HCT116 (cell line): Measurements from ENCODE around the gene RGS6. TPM values are rescaled to one million over a fixed set of nuclear protein-coding genes. Genes with fewer than 3 reads are reported as not detected.

Source experiments
- ATAC-seq: fragments of 200-7000 bp; cut with Tn5 transposase; 2 replicates; pipeline ENCODE4 v1.9.1; 2020; ENCODE audit warnings: mild to moderate bottlenecking, moderate library complexity
- BruUV-seq: library from RNA; stranded (reverse); fragments of 400-500 nt; replicated peaks from 2 replicates; lab custom pipeline; 2021; lab: Mats Ljungman, UMichigan
- CTCF ChIA-PET: fragments of 300-600 bp; sonication (Branson Sonifier 250); formaldehyde crosslinking; loops from one replicate; lab custom pipeline; 2021; ENCODE audit warnings: antibody characterized with exemption; lab: Charles Lee
- POLR2A ChIA-PET: fragments of 300-600, 350-600 bp; sonication (Branson Sonifier 250); formaldehyde crosslinking; loops from one replicate; lab custom pipeline; 2021; ENCODE audit warnings: antibody characterized with exemption; lab: Charles Lee
- RAD21 ChIA-PET, 2 experiments: fragments of 300-600 bp; sonication (Branson Sonifier 250); formaldehyde crosslinking; loops; one replicate each; lab custom pipeline; 2023; ENCODE audit warnings: low total read pairs in 2 of 2; ENCODE audit not compliant: uncharacterized antibody in 2 of 2, unreplicated experiment in 2 of 2, low non-redundant PET in 1 of 2; lab: Charles Lee
- DNase-seq: peaks from one replicate; pipeline ENCODE4 v3.0.0-alpha.2; 2010; ENCODE audit warnings: low read depth, low spot score
- H2AFZ ChIP-seq: fragments of 200-600 bp; shearing (Covaris generic), sonication (generic); 2 replicates; pipeline ENCODE4 v1.6.1; 2017; ENCODE audit warnings: low read depth, mixed run types, mixed read lengths, antibody characterized with exemption, low read length; ENCODE audit not compliant: poor library complexity, severe bottlenecking
- H3K27ac ChIP-seq: 2 replicates; pipeline ENCODE4 v1.5.1; 2012; ENCODE audit warnings: low read depth, low read length
- H3K27me3 ChIP-seq: fragments of 200-600 bp; sonication (generic); 2 replicates; pipeline ENCODE4 v1.6.1; 2016; ENCODE audit warnings: mixed run types, low read length, mixed read lengths; ENCODE audit not compliant: insufficient read depth
- H3K36me3 ChIP-seq, 2 experiments: fragments of 200-500 bp in 1 of 2; fragments of 200-600 bp in 1 of 2; sonication (Bioruptor generic) in 1 of 2; sonication (generic) in 1 of 2; 2 replicates each; pipeline versions ENCODE4 v1.5.1 to v1.6.1; 2014 to 2016; ENCODE audit warnings: low read length in 2 of 2, inconsistent platforms in 1 of 2, mixed read lengths in 1 of 2, mixed run types in 1 of 2; ENCODE audit not compliant: insufficient read depth in 2 of 2, control insufficient read depth in 1 of 2
- H3K4me1 ChIP-seq, 2 experiments: fragments of 200-600 bp in 1 of 2; sonication (generic) in 1 of 2; 2 replicates each; pipeline versions ENCODE4 v1.5.1 to v1.6.1; 2012 to 2017; ENCODE audit warnings: low read length in 2 of 2, inconsistent platforms in 1 of 2, mild to moderate bottlenecking in 1 of 2, mixed read lengths in 1 of 2, mixed run types in 1 of 2, moderate library complexity in 1 of 2; ENCODE audit not compliant: insufficient read depth in 2 of 2, control insufficient read depth in 1 of 2
- H3K4me2 ChIP-seq: fragments of 200-600 bp; sonication (generic); 2 replicates; pipeline ENCODE4 v1.6.1; 2017; ENCODE audit warnings: mixed run types, low read length, mixed read lengths
- H3K4me3 ChIP-seq, 2 experiments: fragments of 200-600 bp in 1 of 2; sonication (generic) in 1 of 2; replicated peaks in 1 of 2; 2 replicates each; pipeline ENCODE4 v1.5.1; 2011 to 2016; ENCODE audit warnings: low read length in 2 of 2, control low read depth in 1 of 2, low read depth in 1 of 2, mild to moderate bottlenecking in 1 of 2, mixed read lengths in 1 of 2, mixed run types in 1 of 2
- H3K79me2 ChIP-seq: fragments of 200-600 bp; sonication (generic); 2 replicates; pipeline ENCODE4 v1.6.1; 2017; ENCODE audit warnings: mild to moderate bottlenecking, mixed run types, low read length, moderate library complexity, mixed read lengths; ENCODE audit not compliant: insufficient read depth
- H3K9ac ChIP-seq: fragments of 200-600 bp; sonication (generic); 2 replicates; pipeline ENCODE4 v1.6.1; 2016; ENCODE audit warnings: low read length, mixed read lengths
- H3K9me2 ChIP-seq: fragments of 200-600 bp; sonication (generic), shearing (Covaris generic); 2 replicates; pipeline ENCODE4 v1.6.1; 2017; ENCODE audit warnings: mixed run types, mild to moderate bottlenecking, moderate library complexity; ENCODE audit not compliant: insufficient read depth
- H3K9me3 ChIP-seq, 2 experiments: fragments of 200-500 bp in 1 of 2; fragments of 200-600 bp in 1 of 2; sonication (Bioruptor generic) in 1 of 2; sonication (generic) in 1 of 2; 2 replicates each; pipeline ENCODE4 v1.6.1; 2014 to 2017; ENCODE audit warnings: low read length in 2 of 2, mixed read lengths in 2 of 2, inconsistent platforms in 1 of 2, low read depth in 1 of 2, mild to moderate bottlenecking in 1 of 2, mixed run types in 1 of 2, moderate library complexity in 1 of 2; ENCODE audit not compliant: control insufficient read depth in 1 of 2, insufficient read depth in 1 of 2
- H4K20me1 ChIP-seq: fragments of 200-600 bp; sonication (generic), shearing (Covaris generic); 2 replicates; pipeline ENCODE4 v1.6.1; 2017; ENCODE audit warnings: mixed run types, mild to moderate bottlenecking, moderate library complexity; ENCODE audit not compliant: insufficient read depth
- CBX3 ChIP-seq: IDR thresholded peaks from 2 replicates; pipeline ENCODE4 v1.6.1; 2012; ENCODE audit warnings: low read depth
- CEBPB ChIP-seq: IDR thresholded peaks from 2 replicates; pipeline ENCODE4 v1.6.1; 2012; ENCODE audit warnings: low read depth
- CTCF ChIP-seq, 3 experiments: fragments of 200-600 bp in 1 of 3; sonication (generic) in 1 of 3; IDR thresholded peaks in 2 of 3; conservative IDR thresholded peaks in 1 of 3; 2 replicates each; pipeline ENCODE4 v1.5.1; 2012 to 2017; ENCODE audit warnings: low read depth in 2 of 3, low read length in 2 of 3, antibody characterized with exemption in 1 of 3, borderline replicate concordance in 1 of 3, control low read depth in 1 of 3, mild to moderate bottlenecking in 1 of 3, mixed read lengths in 1 of 3, mixed run types in 1 of 3, moderate library complexity in 1 of 3; ENCODE audit not compliant: insufficient read depth in 1 of 3
- EGR1 ChIP-seq: IDR thresholded peaks from 2 replicates; pipeline ENCODE4 v1.6.1; 2012; ENCODE audit warnings: low read depth
- ELF1 ChIP-seq: IDR thresholded peaks from 2 replicates; pipeline ENCODE4 v1.6.1; 2012; ENCODE audit warnings: low read depth, borderline replicate concordance
- EZH2 ChIP-seq: fragments of 200-600 bp; sonication (generic); IDR thresholded peaks from 2 replicates; pipeline ENCODE4 v1.6.1; 2017; ENCODE audit warnings: antibody characterized with exemption, mixed run types
- FOSL1 ChIP-seq: IDR thresholded peaks from 2 replicates; pipeline ENCODE4 v1.6.1; 2012; ENCODE audit warnings: low read depth
- MAX ChIP-seq: IDR thresholded peaks from 2 replicates; pipeline ENCODE4 v1.6.1; 2012
- POLR2AphosphoS5 ChIP-seq: IDR thresholded peaks from 2 replicates; pipeline ENCODE4 v1.6.1; 2011; ENCODE audit warnings: mild to moderate bottlenecking, low read depth, low read length, moderate library complexity
- RAD21 ChIP-seq: IDR thresholded peaks from 2 replicates; pipeline ENCODE4 v1.6.1; 2012; ENCODE audit warnings: low read depth, mild to moderate bottlenecking
- SIN3A ChIP-seq: IDR thresholded peaks from 2 replicates; pipeline ENCODE4 v1.6.1; 2012; ENCODE audit warnings: low read depth
- SP1 ChIP-seq: IDR thresholded peaks from 2 replicates; pipeline ENCODE4 v1.6.1; 2012; ENCODE audit warnings: low read depth
- SRF ChIP-seq: IDR thresholded peaks from 2 replicates; pipeline ENCODE4 v1.6.1; 2012; ENCODE audit warnings: low read depth
- TCF7L2 ChIP-seq: IDR thresholded peaks from 2 replicates; pipeline ENCODE4 v1.7.0; 2011; ENCODE audit warnings: borderline replicate concordance, inconsistent platforms; ENCODE audit not compliant: insufficient read depth, insufficient read length; ENCODE audit errors: extremely low read depth
- YY1 ChIP-seq: IDR thresholded peaks from 2 replicates; pipeline ENCODE4 v1.6.1; 2011; ENCODE audit warnings: low read length, low read depth, moderate library complexity, mild to moderate bottlenecking; ENCODE audit not compliant: insufficient replicate concordance; ENCODE audit errors: extremely low read depth
- ZFX ChIP-seq: fragments of 450-650 bp; IDR thresholded peaks from 2 replicates; pipeline ENCODE4 v1.6.1; 2017
- ZNF274 ChIP-seq: fragments of 200-500 bp; sonication (Bioruptor generic); IDR thresholded peaks from 2 replicates; pipeline ENCODE4 v1.6.1; 2014; ENCODE audit warnings: mild to moderate bottlenecking, low read depth, low read length, inconsistent platforms
- intact Hi-C: fragments of 100-400 bp; cut with micrococcal nuclease; formaldehyde crosslinking; loops from 2 replicates; pipeline ENCODE4 v1.10.0; 2022
- total RNA-seq: library from RNA; stranded (reverse); gene quantifications from one replicate; pipeline ENCODE4 v1.2.1, GENCODE V29; 2021; ENCODE audit not compliant: unreplicated experiment
- TF ChIP-seq, protein P1 (sequence below): IDR thresholded peaks from 2 replicates; pipeline ENCODE4 v1.6.1; 2011; ENCODE audit warnings: mild to moderate bottlenecking, low read length, moderate library complexity; ENCODE audit not compliant: insufficient replicate concordance; ENCODE audit errors: extremely low read depth
- TF ChIP-seq, protein P2 (sequence below): IDR thresholded peaks from 2 replicates; pipeline ENCODE4 v1.6.1; 2012; ENCODE audit warnings: low read depth

RGS6 gene
- total RNA-seq, 1 experiment from 2014 or later, result 4.7 TPM

- CTCF ChIA-PET, result no interaction called here
- DNase-seq (no peak), ATAC-seq (no peak)
- H3K36me3 ChIP-seq, result no peaks in the 10 kb centered on the region
- no TSS peak for BruUV-seq
- H3K4me2 ChIP-seq, result peak overlapping the region; percentile 17; the same call in 1 of the 2 replicates
- POLR2A ChIA-PET, result no interaction called here
- H3K9me3 ChIP-seq, result no peaks in the 10 kb centered on the region
- intact Hi-C loops, result no loop called here
- no peaks in the 10 kb centered on the region for H3K9me2 ChIP-seq
- H3K4me1 ChIP-seq, result peaks cover 0 to 9% of the 10 kb centered on the region in 2 experiments; a peak in 1 of 4 replicates
- no peaks in the 10 kb centered on the region for H3K27me3 ChIP-seq
- H4K20me1 ChIP-seq, result no peaks in the 10 kb centered on the region
- no peak overlapping the region for H3K9ac ChIP-seq
- H3K27ac ChIP-seq, result no peak overlapping the region
- no peak overlapping the region for H3K4me3 ChIP-seq
- H3K79me2 ChIP-seq, result no peaks in the 10 kb centered on the region
- TF ChIP-seq RAD21, result no peak
- TF ChIP-seq, protein P1, sequence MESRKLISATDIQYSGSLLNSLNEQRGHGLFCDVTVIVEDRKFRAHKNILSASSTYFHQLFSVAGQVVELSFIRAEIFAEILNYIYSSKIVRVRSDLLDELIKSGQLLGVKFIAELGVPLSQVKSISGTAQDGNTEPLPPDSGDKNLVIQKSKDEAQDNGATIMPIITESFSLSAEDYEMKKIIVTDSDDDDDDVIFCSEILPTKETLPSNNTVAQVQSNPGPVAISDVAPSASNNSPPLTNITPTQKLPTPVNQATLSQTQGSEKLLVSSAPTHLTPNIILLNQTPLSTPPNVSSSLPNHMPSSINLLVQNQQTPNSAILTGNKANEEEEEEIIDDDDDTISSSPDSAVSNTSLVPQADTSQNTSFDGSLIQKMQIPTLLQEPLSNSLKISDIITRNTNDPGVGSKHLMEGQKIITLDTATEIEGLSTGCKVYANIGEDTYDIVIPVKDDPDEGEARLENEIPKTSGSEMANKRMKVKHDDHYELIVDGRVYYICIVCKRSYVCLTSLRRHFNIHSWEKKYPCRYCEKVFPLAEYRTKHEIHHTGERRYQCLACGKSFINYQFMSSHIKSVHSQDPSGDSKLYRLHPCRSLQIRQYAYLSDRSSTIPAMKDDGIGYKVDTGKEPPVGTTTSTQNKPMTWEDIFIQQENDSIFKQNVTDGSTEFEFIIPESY, result no peak
- no peak for TF ChIP-seq EZH2
- no peak for TF ChIP-seq FOSL1
- TF ChIP-seq CBX3, result no peak
- no peak for TF ChIP-seq YY1
- TF ChIP-seq CTCF (IDR thresholded peaks at IDR 0.05 in 2 of 3, conservative IDR thresholded peaks at IDR 0.05 in 1 of 3; ENCODE audit: borderline replicate concordance in 1 of 3, insufficient read depth in 1 of 3, low read depth in 2 of 3, low read length in 2 of 3), result no peak
- TF ChIP-seq ELF1, result no peak
- no peak for TF ChIP-seq ZFX
- TF ChIP-seq, protein P2, sequence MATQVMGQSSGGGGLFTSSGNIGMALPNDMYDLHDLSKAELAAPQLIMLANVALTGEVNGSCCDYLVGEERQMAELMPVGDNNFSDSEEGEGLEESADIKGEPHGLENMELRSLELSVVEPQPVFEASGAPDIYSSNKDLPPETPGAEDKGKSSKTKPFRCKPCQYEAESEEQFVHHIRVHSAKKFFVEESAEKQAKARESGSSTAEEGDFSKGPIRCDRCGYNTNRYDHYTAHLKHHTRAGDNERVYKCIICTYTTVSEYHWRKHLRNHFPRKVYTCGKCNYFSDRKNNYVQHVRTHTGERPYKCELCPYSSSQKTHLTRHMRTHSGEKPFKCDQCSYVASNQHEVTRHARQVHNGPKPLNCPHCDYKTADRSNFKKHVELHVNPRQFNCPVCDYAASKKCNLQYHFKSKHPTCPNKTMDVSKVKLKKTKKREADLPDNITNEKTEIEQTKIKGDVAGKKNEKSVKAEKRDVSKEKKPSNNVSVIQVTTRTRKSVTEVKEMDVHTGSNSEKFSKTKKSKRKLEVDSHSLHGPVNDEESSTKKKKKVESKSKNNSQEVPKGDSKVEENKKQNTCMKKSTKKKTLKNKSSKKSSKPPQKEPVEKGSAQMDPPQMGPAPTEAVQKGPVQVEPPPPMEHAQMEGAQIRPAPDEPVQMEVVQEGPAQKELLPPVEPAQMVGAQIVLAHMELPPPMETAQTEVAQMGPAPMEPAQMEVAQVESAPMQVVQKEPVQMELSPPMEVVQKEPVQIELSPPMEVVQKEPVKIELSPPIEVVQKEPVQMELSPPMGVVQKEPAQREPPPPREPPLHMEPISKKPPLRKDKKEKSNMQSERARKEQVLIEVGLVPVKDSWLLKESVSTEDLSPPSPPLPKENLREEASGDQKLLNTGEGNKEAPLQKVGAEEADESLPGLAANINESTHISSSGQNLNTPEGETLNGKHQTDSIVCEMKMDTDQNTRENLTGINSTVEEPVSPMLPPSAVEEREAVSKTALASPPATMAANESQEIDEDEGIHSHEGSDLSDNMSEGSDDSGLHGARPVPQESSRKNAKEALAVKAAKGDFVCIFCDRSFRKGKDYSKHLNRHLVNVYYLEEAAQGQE, result no peak
- no peak for TF ChIP-seq TCF7L2
- no peak for TF ChIP-seq POLR2AphosphoS5
- TF ChIP-seq SP1, result no peak
- no peak for TF ChIP-seq MAX
- TF ChIP-seq ZNF274, result no peak
- TF ChIP-seq EGR1, result no peak
- TF ChIP-seq SIN3A, result no peak
- no peak for TF ChIP-seq CEBPB
- TF ChIP-seq SRF, result no peak
- H2AFZ ChIP-seq, result no peak overlapping the region
- RAD21 ChIA-PET, result no interaction called here
Observed at GRCh38 chr14:72614891-72615415, 682.7 kb downstream of the RGS6 start.
